ENCODE results near the gene PARD6A.

The PARD6A gene

DNA sequence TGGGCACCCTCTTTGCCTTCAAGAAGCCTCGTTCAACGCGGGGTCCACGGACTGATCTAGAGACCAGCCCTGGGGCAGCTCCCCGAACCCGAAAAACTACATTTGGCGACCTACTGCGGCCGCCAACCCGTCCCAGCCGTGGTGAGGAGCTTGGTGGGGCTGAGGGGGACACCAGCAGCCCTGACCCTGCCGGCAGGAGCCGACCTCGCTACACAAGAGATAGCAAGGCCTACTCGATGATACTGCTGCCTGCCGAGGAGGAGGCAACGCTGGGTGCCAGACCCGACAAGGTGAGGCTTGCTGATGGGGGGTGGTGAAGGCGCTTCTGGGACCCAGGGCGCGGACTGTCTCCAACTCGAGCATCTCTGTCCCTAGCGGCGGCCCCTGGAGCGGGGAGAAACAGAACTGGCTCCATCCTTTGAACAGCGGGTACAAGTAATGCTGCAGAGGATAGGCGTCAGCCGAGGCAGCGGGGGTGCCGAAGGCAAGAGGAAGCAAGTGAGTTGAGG is 6.3 kb upstream of the PARD6A start:
- H3K27ac ChIP-seq, result no peak overlapping the region
- TF ChIP-seq, protein P1, sequence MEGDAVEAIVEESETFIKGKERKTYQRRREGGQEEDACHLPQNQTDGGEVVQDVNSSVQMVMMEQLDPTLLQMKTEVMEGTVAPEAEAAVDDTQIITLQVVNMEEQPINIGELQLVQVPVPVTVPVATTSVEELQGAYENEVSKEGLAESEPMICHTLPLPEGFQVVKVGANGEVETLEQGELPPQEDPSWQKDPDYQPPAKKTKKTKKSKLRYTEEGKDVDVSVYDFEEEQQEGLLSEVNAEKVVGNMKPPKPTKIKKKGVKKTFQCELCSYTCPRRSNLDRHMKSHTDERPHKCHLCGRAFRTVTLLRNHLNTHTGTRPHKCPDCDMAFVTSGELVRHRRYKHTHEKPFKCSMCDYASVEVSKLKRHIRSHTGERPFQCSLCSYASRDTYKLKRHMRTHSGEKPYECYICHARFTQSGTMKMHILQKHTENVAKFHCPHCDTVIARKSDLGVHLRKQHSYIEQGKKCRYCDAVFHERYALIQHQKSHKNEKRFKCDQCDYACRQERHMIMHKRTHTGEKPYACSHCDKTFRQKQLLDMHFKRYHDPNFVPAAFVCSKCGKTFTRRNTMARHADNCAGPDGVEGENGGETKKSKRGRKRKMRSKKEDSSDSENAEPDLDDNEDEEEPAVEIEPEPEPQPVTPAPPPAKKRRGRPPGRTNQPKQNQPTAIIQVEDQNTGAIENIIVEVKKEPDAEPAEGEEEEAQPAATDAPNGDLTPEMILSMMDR (conservative IDR thresholded peaks at IDR 0.05), result no peak
- no peak for TF ChIP-seq ZFX (IDR thresholded peaks at IDR 0.05)

DNA sequence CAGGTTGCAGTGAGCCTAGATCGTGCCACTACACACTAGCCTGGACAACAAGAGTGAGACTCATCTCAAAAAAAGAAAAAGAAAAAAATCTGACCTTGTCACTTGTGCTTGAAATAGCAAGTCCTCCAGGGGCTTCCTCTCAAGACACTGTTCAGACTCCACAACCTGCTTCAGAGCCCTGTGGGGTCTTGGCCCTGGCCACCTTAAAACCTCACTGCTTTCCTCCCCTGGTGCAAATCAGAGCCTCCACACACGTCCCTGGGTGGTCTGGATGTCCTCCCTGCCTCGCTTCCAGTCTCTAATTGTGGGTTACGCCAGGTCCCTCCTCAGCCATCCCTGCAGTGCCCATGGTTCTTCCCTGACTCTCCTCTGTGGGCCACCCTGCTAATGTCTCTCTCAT is 5.4 kb upstream of the PARD6A start:
- TF ChIP-seq ZFX (IDR thresholded peaks at IDR 0.05), result no peak
- TF ChIP-seq, protein P1 (conservative IDR thresholded peaks at IDR 0.05), result no peak
- H3K27ac ChIP-seq, result no peak overlapping the region

- H3K27ac ChIP-seq, result no peak overlapping the region
- TF ChIP-seq ZFX (IDR thresholded peaks at IDR 0.05), result no peak
- TF ChIP-seq, protein P1 (conservative IDR thresholded peaks at IDR 0.05), result no peak
Measured at GRCh38 chr16:67656344-67657016, 4.3 kb upstream of the PARD6A start.

- no peak for TF ChIP-seq ZFX (IDR thresholded peaks at IDR 0.05)
- TF ChIP-seq, protein P1 (conservative IDR thresholded peaks at IDR 0.05), result no peak
- no peak overlapping the region for H3K27ac ChIP-seq
Measured at GRCh38 chr16:67657017-67657608, 3.6 kb upstream of the PARD6A start.

- no peak overlapping the region for H3K27ac ChIP-seq
- TF ChIP-seq ZFX (IDR thresholded peaks at IDR 0.05), result no peak
- TF ChIP-seq, protein P1 (conservative IDR thresholded peaks at IDR 0.05), result no peak
Measured at GRCh38 chr16:67657751-67658518, 2.8 kb upstream of the PARD6A start.

DNA sequence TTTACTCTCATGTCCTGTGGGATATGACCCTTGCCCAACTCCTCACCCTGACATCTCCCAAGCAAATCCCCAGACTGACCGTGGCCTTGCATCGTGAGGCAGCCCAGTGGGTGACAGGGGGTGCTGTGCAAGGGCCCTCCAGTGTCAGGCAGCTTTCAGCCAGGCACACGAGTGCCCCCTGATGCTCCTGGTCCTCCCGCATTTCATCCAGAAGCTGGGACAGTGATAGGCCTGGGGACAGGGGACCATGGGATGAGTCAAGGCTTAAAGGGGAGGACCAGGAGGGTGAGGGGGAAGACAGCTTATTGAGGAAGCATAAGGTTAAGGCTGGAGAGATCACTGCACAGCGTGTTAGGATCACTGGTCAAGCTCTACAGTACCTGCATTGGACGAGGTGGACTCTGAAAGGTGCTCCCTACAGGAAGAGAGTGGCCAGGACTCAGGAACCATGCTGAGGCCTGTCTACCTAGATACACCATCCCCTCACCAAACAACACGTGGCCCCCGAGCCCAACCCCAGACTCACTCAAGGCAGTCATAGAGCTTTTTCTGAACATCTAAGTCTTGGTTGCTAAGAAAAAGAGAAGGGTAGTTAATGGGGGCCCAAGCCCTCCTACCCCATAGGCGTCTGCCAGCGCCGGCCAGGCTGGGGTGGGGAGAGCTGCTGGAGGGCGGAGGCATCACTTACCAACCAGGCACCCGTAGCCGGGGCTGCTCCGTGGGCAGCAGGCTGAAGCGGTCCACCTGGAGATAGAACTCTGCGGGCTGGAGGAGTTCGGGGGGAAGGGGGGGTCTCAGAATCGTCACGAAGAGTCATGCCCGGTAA is 1.7 kb upstream of the PARD6A start:
- peak overlapping the region; percentile 80 for H3K27ac ChIP-seq
- TF ChIP-seq, protein P1 (conservative IDR thresholded peaks at IDR 0.05), result no peak
- TF ChIP-seq ZFX (IDR thresholded peaks at IDR 0.05), result no peak

All from C4-2B (cell line).